HG03103 (cell line): ENCODE measurements around the gene TMEM203.

ENCODE experiments used
- ATAC-seq: cut with Tn5 transposase; IDR thresholded peaks from one replicate; pipeline ENCODE4 v1.9.1; 2021; ENCODE audit warnings: low read depth; ENCODE audit not compliant: unreplicated experiment

TMEM203 gene

DNA sequence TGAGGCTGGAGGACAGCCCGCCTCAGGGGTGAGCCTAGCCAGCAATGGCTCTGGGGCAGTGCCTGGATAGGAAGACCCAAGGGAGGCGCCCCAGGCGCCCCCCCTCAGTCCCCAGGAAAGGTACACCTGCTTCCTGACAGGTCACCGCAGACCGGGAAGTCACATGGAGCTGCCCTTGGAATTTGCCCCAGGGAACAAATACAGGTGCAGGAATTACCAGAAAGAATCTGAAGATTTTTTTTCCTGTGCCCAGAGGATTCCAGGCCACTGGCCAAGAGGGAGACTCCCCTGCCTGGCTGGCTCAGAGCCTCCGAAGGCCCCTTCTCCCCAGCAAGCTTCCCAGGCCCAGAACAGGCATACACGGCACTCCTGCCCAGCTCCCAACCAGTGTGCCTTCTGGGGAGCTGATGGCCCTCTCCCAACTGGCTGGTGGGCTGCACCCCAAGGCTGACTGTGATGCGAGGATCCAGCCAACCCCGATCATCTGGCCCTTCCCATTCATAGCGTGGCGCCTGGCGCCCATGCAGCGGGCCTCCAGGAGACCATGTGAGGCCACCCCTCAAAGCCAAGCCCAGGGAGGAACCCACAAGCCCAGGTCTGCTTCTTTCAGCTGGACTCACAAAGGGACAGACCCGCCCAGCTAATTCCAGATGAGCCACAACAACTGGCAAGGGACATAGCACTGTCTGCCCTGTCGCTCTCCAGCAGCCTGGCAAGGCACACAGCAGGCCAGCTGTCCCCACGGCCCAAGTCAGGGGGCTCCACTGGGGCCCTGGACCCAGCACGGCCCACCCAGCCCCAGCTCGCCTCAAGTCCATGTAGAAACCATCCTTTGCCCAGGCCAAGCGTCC lies 7.2 kb downstream of the TMEM203 start:
- ATAC-seq, result no peak

DNA sequence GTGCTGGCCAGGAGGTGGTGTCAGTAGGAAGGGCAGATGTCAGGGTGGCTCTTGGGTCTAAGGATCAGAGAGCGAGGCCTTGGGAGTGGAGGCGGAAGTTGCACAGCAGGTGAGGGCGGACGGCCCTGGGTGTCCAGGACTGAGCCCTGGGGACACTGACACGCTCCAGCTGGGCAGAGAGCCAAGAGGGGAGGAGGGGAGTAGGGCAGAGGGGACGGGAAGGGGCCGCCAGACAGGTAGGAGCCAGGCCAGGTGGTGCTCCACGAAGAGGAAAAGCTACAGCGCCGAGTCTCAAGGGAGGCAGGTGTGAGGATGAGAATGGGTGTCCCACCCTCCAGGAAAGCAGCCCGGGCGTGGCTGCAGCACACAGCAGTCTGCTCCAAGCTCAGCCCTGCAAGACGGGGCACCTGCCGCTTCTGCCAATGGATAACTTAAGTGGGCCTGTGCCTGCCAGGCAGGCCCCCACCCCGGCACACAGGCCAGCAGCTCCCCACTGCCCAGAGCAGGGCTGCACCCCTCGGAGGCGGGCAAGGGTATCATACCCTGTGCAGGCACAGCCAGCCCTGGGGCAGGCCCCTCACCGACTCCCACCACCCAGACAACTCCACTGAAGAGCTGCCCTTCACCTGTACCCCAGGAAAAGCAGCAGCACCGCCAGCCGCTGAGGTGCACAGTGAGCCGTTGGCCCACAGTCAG lies 9.8 kb downstream of the TMEM203 start:
- no peak for ATAC-seq

DNA sequence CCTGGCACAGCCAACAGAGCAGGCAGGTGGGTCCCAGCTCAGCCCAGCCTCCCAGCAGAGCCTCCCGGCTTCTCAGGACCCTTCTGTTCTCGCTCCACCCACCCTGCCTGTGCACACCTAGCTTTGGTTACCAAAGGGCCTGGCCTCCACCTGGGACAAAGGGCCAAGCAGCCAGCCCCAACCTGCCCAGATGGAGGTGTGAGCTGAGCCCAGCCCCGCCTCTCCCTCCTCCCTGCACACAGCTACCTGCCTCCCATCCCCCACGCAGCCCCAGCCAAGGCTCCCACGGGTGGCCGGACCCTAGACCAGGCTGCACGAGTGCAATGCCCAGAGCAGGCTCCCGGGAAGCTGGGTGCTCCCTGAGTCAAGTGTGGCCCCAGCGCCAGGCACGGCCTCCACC lies 10.5 kb downstream of the TMEM203 start:
- ATAC-seq, result no peak

DNA sequence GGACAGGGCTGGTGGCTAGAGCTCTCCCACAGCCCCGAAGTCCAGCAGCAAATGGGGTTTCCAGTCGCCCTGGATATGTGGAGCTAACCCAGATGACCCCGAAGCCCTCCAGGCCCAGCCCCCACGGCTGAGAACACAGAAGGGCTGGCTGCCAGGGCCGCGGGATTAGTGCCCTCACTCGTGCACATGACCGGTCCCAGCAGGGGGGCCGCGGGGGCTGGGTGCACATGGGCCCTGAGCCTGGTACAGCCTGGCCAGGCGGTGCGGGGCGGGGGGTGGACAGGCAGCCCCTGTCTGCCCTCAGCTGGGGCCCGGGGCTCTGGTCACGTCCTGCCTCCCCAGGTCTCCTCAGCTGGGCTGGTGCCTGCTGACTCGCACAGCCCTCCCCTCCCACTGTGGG lies 11.1 kb downstream of the TMEM203 start:
- ATAC-seq, result no peak

DNA sequence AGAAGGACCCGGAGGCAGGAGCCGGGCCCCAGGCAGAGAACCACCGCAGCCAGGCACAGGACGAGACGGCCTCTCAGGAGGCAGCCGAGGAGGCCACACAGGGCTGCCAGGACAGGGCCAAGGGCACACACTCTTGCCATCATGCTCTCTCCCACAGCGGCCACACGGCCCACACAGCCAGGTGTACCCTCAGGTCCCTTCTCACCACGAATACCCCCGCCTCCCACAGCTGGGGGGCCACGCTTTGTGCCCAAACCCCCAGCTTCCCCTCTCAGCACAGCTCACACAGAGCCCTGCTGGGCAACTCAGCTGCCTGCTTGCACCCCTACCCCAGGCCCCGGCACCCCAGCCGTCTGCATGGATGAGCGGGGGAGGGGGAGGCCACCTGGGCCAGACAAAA lies 11.7 kb downstream of the TMEM203 start:
- no peak for ATAC-seq

DNA sequence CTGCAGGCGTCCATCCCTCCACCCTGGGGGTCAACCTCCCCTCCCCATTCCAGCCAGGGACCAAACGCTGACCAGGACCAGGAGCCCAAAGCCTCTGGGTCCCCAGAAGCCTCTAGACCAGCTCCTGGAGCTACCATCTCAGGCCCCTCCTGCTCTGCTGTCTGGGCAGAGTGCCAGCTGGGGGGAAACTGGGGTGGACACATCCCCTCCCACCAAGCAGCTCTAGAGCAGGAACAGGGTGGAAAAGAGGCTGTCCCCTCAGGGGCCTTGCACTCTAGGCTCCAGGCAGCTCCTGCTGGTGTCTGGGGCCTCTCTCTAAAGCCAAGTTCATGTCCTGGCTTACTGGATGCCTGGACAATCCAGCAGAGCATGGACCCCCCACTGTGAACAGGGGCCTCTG lies 12.6 kb downstream of the TMEM203 start:
- no peak for ATAC-seq

DNA sequence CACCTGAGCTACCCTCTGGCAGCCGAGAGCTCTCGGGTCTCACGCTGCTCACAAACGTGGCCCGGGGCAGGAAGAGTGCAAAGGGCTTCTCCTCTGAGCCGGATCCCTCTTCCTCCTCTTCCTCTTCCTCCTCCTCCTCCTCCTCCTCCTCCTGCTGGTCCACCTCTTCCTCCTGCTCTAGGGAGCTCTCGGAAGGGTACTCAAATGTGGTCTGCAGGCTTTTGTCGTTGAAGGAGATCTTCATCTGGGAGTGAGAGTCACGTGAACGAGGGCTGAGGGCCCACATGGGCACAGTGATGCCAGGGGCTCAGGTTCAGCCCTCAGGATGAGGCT lies 13.0 kb downstream of the TMEM203 start:
- ATAC-seq, result no peak

DNA sequence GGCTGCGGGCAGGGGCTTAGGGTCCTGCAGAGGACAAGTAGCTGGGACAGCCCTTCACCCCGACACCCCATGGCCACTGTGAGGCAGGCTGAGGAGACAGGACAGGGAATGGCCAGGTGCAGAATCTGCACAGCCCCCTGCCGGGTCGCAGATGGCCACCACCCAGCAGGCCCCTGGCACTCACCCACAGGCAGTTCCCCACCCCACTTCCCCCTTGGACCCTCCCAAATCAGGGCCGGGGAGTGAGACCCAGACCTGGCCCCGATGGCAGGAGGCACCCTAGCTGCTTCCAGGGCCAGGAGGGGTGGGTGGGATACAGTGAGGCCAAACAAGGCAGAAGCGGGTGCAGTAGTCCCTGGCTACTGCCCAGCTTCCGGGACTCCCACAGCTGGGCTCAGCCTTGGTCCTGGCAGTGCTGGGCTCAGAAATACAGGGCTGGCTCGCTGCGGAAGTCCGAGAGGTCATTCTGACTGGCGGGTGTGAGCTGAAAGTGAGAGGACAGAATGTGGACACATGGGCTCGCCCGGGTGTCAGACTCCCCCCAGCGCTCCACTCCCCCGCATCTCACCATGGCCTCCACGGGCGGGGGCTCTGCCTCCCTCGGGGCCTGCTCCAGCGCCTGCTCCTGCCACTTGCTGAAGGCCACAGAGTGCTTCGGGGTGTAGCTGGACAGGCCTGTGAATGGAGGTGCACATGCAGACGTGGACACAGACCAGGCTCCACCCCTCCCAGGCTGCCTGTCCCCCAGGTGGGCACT lies 13.6 kb downstream of the TMEM203 start:
- ATAC-seq, result no peak

DNA sequence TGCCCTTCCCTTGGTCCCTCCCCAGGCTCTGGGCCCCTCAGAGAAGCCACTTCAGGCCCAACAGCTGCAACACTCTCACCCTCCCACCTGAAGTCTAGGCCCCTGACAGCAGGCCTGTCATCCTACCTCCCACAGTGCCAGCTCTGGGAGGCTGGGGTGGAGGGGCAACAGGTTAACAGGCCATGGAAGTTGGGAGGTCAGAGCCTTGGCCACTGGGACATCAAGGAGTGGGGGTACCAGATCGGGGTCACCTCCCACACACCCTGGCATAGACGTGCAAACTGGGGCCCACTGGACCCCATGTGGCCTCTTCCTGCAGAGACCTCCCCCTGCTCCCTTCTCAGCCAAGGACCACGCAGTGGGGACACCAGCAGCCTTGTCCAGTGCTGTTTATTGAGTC lies 14.2 kb downstream of the TMEM203 start:
- ATAC-seq, result no peak

DNA sequence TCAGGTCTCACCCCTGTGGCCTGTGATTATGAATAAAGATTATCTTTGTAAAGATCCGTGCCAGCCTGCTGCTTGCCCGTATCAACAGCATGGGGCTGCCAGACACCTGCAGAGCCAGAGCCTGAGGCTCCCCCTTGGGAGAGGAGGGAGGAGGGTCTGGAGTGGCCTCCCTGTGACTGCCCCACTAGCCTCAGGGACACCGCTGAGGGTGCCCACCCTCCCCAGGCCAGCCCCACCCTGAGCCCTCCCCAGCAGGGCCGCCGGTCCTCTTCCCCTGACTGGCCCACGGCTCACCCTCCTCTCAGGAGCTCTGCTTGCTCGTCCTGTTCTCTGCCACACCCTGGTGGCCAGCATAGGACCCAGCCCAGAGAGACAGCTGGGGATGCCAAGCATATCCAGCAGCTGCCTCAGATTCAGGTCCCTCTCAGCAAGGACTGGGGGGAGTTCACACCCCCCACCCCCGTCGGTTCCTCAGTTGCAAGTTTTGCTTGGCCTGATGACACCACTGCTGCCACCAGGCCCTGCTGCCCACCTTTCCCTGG lies 15.1 kb downstream of the TMEM203 start:
- ATAC-seq, result no peak

DNA sequence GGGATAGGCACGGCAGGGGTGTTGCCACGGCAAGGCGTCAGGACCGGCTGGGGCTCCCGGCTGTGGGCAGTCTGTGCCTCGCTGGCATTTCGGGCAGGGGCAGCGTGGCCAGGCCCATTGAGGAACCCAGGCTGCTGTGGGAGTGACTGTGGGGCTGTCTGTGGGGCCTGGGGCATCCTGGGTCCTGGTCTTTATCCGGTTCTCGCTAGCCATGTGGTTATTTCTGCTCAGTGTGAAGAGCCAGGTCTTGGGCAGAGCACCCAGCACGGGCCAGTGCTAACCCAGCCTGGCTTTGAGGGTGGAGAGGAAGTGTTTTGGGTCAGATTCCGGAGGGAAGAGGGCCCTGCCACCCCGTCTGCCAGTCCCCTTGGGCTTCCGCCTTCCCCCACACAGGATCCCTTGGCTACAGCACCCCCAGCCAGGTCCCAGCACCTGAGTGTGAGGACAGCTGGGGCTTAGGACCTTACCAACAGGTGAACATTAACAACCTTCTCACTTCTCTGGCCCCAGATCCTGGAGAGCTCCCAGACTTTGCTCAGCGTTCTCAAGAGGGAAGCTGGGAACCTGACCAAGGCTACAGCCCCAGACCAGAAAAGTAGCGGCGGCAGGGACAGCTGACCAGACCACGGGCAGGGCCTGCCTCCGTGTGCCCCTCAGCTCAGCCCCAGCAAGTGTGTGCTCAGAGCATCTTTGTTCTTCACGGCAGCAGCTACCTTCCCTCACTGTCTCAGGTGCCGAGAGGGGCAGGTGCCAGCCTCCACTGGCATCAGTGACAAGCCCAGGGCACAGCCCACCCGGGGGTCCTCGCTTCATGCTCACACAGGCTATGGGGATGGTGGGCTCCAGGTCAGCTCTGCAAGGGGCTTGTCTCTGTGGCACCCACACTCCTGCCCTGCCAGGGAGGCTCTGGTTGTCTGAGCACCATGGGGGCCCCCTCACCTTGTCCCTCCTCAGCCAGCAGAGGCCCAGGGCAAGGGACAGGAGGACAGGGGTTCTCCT lies 15.9 kb downstream of the TMEM203 start:
- ATAC-seq, result no peak

DNA sequence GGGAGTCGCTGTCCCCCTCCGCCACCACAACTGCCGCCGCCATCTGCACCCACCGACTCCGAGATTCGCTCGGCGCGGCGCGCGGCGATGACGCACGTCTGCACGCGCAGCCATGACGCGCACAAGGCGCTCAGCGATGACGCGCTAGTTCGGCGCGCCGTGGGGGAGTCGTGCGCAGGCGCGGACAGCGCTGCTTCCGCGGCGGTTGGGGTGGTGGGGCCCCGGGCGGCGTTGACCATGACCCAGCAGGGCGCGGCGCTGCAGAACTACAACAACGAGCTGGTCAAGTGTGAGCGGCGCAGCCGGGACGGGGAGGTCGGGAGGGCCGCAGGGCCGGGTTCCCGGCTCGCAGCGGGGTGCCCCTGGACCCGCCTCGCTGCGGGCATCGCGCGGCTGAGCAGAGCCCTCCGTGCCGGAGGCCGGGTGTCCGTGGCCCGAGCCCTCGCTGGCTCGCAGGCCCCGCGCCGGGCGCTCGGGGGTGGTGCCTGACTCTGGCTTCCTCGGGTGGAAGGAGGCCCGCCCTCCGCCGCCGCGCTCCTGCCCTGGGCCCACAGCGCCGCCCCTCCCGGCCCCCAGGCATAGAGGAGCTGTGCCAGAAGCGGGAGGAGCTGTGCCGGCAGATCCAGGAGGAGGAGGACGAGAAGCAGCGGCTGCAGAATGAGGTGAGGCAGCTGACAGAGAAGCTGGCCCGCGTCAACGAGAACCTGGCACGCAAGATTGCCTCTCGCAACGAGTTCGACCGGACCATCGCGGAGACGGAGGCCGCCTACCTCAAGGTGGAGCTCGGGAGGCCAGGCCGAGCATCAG lies 16.8 kb downstream of the TMEM203 start, which contains the start of the genes ANAPC2 and SSNA1:
ANAPC2 (minus strand) TSS at position 71 of the 807 bp plus-strand sequence; CDS start at position 43, 28 bp downstream.
SSNA1 (plus strand) TSS at position 187 of the 807 bp plus-strand sequence; CDS start at position 238, 51 bp downstream.
- peak; percentile 76 for ATAC-seq

DNA sequence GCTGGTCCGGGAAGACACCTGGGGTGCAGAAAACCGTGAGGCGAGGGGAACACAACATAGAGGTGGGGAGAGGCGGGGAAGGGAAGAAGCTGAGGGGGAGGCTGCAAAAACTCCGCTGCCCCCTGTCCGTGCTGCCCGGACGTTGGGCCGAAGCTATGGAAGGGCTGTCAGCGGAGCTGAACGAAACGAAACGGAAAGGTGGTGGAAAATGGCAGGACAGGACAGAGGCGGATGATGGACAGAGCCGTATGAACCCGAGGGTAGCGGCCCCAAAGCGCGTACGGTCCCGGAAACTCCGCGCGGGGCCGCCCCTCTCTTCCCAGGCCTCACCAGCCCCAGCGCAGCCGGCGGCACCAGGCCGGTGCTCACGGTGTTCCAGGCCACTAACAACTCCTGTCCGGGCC lies 17.4 kb downstream of the TMEM203 start:
- no peak for ATAC-seq

DNA sequence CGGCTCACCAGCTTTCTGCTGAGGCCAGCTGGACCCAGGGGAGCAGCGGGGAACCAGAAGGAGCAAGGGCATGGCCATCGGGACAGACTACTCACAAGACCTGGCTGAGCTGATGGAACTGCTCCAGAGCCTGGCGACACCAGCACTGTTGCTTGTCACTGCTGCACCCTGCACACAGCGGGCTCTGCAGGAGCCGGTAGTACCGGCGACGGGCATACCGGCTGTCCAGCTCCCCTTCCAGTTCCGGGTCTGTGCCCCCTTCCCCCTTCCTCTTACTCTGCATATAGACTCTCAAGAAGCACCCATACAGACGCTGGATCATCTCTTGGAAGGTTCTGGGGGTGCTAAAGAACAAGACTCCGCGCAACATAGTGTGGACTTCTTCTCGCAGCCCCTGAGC lies 18.1 kb downstream of the TMEM203 start:
- ATAC-seq, result no peak

DNA sequence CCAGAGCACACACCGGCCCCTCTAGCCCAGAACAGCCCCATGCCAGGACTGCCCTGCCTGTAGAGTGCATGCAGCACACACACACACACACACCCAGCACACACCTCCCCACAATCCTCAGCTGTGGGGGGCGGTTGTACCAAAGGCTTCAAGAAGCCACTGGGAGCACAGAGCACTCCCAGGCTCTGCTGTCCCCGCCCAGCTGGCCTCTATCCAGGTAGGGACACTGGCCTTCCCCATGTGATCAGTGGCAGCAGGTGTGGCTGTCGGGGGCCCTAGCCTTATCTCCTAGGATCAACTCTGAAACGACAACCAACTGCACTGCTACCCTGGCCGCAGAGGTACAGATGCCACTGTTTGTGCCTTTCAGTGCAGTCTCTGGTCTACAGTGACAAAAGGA lies 19.1 kb downstream of the TMEM203 start:
- ATAC-seq, result no peak

DNA sequence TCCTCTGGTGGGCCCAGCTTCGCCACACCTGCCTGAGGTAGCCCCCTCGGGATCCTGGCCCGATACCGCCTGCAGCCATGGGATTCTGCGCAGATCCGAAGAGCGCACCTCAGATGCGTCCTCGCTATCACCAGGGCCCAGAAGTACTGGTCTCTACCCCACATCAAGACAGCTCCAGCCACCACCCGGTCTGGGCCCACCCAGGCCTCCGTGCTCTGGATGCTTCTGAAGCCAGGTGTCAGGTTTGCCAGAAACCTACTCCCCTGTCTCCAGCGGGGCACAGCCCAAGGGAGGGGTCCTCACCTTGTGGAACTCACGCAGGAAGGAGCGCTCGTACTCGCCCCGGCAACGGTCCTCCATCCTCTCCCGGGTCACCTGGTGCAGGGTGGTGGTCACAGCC lies 19.5 kb downstream of the TMEM203 start:
- ATAC-seq, result no peak

DNA sequence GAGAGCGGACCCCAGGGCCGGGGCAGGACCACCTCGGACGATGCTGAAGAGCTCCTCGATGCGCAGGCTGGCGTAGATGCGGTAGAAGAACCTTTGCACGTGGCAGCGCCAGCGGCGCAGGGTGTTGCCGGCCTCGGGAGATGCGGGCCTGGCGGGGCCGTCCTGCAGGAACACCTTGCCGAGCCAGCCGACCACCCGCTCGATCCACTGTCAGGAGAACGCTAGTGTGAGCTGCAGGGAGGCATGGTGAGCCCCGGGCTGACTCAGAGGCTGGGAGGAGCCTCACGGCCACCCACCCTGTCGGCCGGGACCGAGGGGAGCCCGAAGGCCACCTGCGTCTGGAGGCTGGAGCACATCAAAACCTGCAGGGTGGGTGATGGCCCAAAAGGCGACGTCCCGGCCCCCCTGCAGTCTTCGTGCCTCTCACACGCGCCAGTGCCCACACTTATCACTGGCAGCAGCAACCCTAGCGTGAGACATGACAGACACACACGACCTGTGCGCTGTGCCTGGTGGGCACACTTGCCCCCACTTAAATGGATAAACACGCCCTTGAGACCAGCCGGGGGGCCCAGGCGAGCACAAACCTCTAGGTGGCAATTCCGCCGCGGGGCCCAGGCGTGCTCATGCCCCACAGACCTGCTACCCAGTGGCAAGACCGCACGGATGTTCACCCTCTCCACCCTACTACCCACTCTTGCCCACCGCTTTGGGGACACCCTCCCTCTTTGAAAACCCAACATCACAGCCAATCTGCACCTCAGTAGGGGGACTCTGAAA lies 20.4 kb downstream of the TMEM203 start:
- no peak for ATAC-seq

DNA sequence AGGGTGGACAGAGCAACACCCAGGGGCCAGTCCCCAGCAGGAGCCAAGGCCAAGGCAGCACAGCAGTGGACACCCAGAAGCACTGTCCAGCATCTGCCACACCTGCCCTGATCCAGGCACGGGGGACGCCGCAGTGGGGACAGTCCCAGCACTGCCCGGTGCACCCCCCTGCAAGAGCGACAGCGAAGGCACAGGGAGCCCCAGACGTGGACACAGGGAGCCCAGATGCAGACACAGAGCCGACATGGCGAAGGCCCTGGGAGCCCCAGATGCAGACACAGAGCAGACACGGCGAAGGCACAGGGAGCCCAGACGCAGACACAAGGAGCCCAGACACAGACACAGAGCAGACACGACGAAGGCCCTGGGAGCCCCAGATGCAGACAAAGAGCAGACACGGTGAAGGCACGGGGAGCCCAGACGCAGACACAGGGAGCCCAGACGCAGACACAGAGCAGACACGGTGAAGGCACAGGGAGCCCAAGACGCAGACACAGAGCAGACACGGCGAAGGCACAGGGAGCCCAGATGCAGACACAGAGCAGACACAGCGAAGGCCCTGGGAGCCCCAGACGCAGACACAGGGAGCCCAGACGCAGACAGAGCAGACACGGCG lies 21.4 kb downstream of the TMEM203 start:
- no peak for ATAC-seq
